HL-60 (cell line): ENCODE measurements around the gene TPT1.

Experiments used
- DNase-seq, 2 experiments: peaks; one replicate each; pipeline ENCODE4 v3.0.0-alpha.2; 2010 to 2020; ENCODE audit warnings: low read depth in 1 of 2, low spot score in 1 of 2
- H3K27ac ChIP-seq: fragments of 250-450 bp; sonication (Bioruptor Pico); replicated peaks from 2 replicates; pipeline ENCODE4 v1.5.1; 2020; ENCODE audit warnings: mild to moderate bottlenecking, moderate library complexity
- H3K27me3 ChIP-seq: fragments of 250-450 bp; sonication (Bioruptor Pico); 2 replicates; pipeline ENCODE4 v1.5.1; 2021; ENCODE audit warnings: mild to moderate bottlenecking, moderate library complexity; ENCODE audit not compliant: insufficient read depth, poor library complexity, severe bottlenecking
- H3K4me3 ChIP-seq: replicated peaks from 2 replicates; pipeline ENCODE4 v1.5.1; 2011; ENCODE audit warnings: mild to moderate bottlenecking, control low read depth, low read length; ENCODE audit not compliant: insufficient read depth
- GABPA ChIP-seq: IDR thresholded peaks from 2 replicates; pipeline ENCODE4 v1.6.1; 2012; ENCODE audit warnings: low read depth
- POLR2AphosphoS5 ChIP-seq: IDR thresholded peaks from 2 replicates; pipeline ENCODE4 v1.6.1; 2012; ENCODE audit warnings: low read depth
- SPI1 ChIP-seq: IDR thresholded peaks from 2 replicates; pipeline ENCODE4 v1.6.1; 2012; ENCODE audit warnings: low read depth, mild to moderate bottlenecking, borderline replicate concordance
- TF ChIP-seq, protein P1 (sequence below): IDR thresholded peaks from one replicate; pipeline ENCODE4 v1.5.1; 2011; ENCODE audit warnings: low read length, control low read depth, inconsistent platforms; ENCODE audit not compliant: insufficient read depth
- TF ChIP-seq, protein P2 (sequence below): IDR thresholded peaks from 2 replicates; pipeline ENCODE4 v1.6.1; 2012; ENCODE audit warnings: low read depth; ENCODE audit not compliant: insufficient replicate concordance

Gene TPT1

DNA sequence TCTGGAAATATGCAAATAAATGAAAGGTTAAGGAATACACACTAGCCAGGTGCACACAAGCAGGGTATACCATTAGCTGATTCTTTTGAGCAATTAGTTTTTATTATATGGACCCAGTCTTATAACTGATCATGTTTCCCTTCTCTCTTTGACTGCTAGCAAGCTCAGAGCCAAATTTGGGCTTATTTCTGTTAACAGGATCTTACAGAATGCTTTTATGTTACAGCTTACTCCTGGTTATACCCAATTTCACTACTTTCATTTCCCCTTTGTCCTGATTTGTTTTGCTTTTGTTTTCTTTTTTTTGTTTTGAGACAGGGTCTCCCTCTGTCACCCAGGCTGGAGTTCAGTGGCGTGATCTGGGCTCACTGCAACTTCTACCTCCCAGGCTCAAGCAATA lies 12.9 kb upstream of the TPT1 start:
- H3K4me3 ChIP-seq: no peak overlapping the region
- H3K27ac ChIP-seq: no peak overlapping the region
- H3K27me3 ChIP-seq: no peaks in the 10 kb centered on the region
- TF ChIP-seq GABPA (no peak), POLR2AphosphoS5 (no peak), SPI1 (no peak)
- TF ChIP-seq, protein P1, sequence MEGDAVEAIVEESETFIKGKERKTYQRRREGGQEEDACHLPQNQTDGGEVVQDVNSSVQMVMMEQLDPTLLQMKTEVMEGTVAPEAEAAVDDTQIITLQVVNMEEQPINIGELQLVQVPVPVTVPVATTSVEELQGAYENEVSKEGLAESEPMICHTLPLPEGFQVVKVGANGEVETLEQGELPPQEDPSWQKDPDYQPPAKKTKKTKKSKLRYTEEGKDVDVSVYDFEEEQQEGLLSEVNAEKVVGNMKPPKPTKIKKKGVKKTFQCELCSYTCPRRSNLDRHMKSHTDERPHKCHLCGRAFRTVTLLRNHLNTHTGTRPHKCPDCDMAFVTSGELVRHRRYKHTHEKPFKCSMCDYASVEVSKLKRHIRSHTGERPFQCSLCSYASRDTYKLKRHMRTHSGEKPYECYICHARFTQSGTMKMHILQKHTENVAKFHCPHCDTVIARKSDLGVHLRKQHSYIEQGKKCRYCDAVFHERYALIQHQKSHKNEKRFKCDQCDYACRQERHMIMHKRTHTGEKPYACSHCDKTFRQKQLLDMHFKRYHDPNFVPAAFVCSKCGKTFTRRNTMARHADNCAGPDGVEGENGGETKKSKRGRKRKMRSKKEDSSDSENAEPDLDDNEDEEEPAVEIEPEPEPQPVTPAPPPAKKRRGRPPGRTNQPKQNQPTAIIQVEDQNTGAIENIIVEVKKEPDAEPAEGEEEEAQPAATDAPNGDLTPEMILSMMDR: no peak
- TF ChIP-seq, protein P2, sequence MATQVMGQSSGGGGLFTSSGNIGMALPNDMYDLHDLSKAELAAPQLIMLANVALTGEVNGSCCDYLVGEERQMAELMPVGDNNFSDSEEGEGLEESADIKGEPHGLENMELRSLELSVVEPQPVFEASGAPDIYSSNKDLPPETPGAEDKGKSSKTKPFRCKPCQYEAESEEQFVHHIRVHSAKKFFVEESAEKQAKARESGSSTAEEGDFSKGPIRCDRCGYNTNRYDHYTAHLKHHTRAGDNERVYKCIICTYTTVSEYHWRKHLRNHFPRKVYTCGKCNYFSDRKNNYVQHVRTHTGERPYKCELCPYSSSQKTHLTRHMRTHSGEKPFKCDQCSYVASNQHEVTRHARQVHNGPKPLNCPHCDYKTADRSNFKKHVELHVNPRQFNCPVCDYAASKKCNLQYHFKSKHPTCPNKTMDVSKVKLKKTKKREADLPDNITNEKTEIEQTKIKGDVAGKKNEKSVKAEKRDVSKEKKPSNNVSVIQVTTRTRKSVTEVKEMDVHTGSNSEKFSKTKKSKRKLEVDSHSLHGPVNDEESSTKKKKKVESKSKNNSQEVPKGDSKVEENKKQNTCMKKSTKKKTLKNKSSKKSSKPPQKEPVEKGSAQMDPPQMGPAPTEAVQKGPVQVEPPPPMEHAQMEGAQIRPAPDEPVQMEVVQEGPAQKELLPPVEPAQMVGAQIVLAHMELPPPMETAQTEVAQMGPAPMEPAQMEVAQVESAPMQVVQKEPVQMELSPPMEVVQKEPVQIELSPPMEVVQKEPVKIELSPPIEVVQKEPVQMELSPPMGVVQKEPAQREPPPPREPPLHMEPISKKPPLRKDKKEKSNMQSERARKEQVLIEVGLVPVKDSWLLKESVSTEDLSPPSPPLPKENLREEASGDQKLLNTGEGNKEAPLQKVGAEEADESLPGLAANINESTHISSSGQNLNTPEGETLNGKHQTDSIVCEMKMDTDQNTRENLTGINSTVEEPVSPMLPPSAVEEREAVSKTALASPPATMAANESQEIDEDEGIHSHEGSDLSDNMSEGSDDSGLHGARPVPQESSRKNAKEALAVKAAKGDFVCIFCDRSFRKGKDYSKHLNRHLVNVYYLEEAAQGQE: no peak
- DNase-seq: no peak

DNA sequence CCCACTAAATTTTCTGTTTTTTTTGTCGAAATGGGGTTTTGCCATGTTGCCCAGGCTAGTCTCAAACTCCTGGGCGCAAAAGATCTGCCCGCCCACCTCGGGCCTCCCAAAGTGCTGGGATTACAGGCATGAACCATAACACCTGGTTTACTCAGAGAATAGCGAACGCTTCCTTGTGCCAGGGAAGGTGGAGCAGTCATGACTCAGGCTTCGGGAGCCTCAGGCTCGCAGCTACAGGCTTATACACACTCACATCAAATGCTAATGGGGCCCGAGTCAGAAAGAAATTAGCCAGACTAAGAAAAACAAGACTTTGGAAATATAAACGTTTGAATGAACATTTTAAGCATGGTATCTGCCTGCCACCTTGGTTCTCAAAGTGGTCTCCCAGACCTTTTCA lies 11.0 kb upstream of the TPT1 start:
- TF ChIP-seq, protein P1: no peak
- TF ChIP-seq GABPA (no peak), SPI1 (no peak), POLR2AphosphoS5 (no peak)
- TF ChIP-seq, protein P2: no peak
- no peak overlapping the region for H3K27ac ChIP-seq

DNA sequence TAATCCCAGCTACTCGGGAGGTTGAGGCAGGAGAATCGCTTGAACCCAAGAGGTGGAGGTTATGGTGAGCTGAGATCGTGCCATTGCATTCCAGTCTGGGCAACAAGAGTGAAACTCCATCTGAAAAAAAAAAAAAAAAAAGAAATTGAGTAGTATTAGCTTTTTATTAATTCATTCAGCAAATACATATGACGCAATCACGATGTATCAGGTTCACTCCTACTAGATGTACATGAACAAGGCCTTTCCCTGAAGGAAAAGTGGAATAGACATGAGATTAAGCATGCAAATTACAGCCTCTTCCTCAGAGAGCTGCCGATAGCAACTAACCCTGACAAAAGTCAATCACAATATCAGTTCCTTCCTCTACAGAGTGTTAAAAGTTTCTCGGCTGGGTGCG lies 9.2 kb upstream of the TPT1 start:
- DNase-seq: no peak
- Histone ChIP-seq H3K4me3 (no peak overlapping the region), H3K27ac (no peak overlapping the region), H3K27me3 (no peaks in the 10 kb centered on the region)
- no peak for TF ChIP-seq POLR2AphosphoS5
- TF ChIP-seq, protein P1: no peak
- no peak for TF ChIP-seq GABPA
- no peak for TF ChIP-seq SPI1
- TF ChIP-seq, protein P2: no peak

More for the DNA sequence above, 11.0 kb upstream of the TPT1 start:
- no peak overlapping the region for H3K4me3 ChIP-seq
- DNase-seq: no peak
- no peaks in the 10 kb centered on the region for H3K27me3 ChIP-seq
